DND-41 (cell line): ENCODE measurements around the gene PHLPP1.

Experiments used
- EZH2 ChIP-seq: IDR thresholded peaks from 3 replicates; pipeline ENCODE4 v1.6.1; 2012; ENCODE audit warnings: borderline replicate concordance, low read depth, mild to moderate bottlenecking, moderate library complexity, low read length, inconsistent platforms; ENCODE audit not compliant: severe bottlenecking
- TF ChIP-seq, protein P1 (sequence below): IDR thresholded peaks from 2 replicates; pipeline ENCODE4 v1.5.1; 2012; ENCODE audit warnings: borderline replicate concordance, low read length, moderate library complexity, mild to moderate bottlenecking; ENCODE audit not compliant: poor library complexity, severe bottlenecking; ENCODE audit errors: extremely low read depth

DNA sequence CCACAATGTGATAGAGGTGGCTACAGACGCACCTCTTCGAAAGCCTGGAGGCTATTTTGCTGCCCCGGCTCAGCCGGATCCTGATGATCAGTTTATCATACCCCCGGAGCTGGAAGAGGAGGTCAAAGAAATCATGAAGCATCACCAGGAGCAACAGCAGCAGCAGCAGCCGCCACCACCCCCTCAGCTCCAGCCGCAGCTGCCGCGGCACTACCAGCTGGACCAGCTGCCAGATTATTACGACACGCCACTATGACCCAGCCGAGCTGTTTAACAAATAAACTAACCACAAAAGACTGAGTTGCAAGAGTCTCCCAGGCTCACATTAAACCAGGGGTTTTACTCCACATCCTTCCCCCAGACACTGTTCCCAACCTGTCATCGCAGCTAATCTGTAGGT is 263.8 kb downstream of the PHLPP1 start:
- TF ChIP-seq EZH2 = no peak
- TF ChIP-seq, protein P1, sequence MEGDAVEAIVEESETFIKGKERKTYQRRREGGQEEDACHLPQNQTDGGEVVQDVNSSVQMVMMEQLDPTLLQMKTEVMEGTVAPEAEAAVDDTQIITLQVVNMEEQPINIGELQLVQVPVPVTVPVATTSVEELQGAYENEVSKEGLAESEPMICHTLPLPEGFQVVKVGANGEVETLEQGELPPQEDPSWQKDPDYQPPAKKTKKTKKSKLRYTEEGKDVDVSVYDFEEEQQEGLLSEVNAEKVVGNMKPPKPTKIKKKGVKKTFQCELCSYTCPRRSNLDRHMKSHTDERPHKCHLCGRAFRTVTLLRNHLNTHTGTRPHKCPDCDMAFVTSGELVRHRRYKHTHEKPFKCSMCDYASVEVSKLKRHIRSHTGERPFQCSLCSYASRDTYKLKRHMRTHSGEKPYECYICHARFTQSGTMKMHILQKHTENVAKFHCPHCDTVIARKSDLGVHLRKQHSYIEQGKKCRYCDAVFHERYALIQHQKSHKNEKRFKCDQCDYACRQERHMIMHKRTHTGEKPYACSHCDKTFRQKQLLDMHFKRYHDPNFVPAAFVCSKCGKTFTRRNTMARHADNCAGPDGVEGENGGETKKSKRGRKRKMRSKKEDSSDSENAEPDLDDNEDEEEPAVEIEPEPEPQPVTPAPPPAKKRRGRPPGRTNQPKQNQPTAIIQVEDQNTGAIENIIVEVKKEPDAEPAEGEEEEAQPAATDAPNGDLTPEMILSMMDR = no peak
